DND-41 (cell line): ENCODE results near the gene ALG8.

Experiments
- ATAC-seq: fragments of 200-7000 bp; cut with Tn5 transposase; 3 replicates; pipeline ENCODE4 v1.9.1; 2021; ENCODE audit warnings: low read depth; ENCODE audit not compliant: insufficient read depth
- DNase-seq: peaks from one replicate; pipeline ENCODE4 v3.0.0-alpha.2; 2020
- H2AFZ ChIP-seq: 2 replicates; pipeline ENCODE4 v1.6.0; 2012; ENCODE audit warnings: low read depth, low read length
- H3K27ac ChIP-seq: 2 replicates; pipeline ENCODE4 v1.5.1; 2012; ENCODE audit warnings: low read length, inconsistent platforms
- H3K27me3 ChIP-seq: fragments of 200-600 bp; sonication (generic); 2 replicates; pipeline ENCODE4 v1.6.0; 2012; ENCODE audit warnings: low read length, mild to moderate bottlenecking, inconsistent platforms; ENCODE audit not compliant: insufficient read depth, poor library complexity
- H3K36me3 ChIP-seq: 2 replicates; pipeline ENCODE4 v1.5.1; 2012; ENCODE audit warnings: low read length, inconsistent platforms; ENCODE audit not compliant: insufficient read depth
- H3K4me1 ChIP-seq: 2 replicates; pipeline ENCODE4 v1.5.1; 2012; ENCODE audit warnings: mild to moderate bottlenecking, low read length; ENCODE audit not compliant: insufficient read depth
- H3K4me2 ChIP-seq: 2 replicates; pipeline ENCODE4 v1.6.0; 2012; ENCODE audit warnings: mild to moderate bottlenecking, moderate library complexity, low read length, inconsistent platforms; ENCODE audit not compliant: insufficient read depth
- H3K4me3 ChIP-seq, 2 experiments: fragments of 200-600 bp in 1 of 2; shearing (Covaris generic) in 1 of 2; 2 replicates each; pipeline ENCODE4 v1.5.1; 2012 to 2016; ENCODE audit warnings: inconsistent platforms in 2 of 2, low read length in 2 of 2, mild to moderate bottlenecking in 2 of 2, low read depth in 1 of 2, moderate library complexity in 1 of 2
- H3K79me2 ChIP-seq: 2 replicates; pipeline ENCODE4 v1.6.0; 2012; ENCODE audit warnings: low read length, inconsistent platforms; ENCODE audit not compliant: insufficient read depth
- H3K9ac ChIP-seq: 2 replicates; pipeline ENCODE4 v1.6.0; 2012; ENCODE audit warnings: low read depth, mild to moderate bottlenecking, inconsistent platforms, low read length, moderate library complexity
- H3K9me3 ChIP-seq: 2 replicates; pipeline ENCODE4 v1.5.1; 2012; ENCODE audit warnings: low read length, moderate library complexity, mild to moderate bottlenecking, inconsistent platforms; ENCODE audit not compliant: insufficient read depth, severe bottlenecking
- H4K20me1 ChIP-seq: 2 replicates; pipeline ENCODE4 v1.6.0; 2012; ENCODE audit warnings: low read length; ENCODE audit not compliant: insufficient read depth
- EZH2 ChIP-seq: IDR thresholded peaks from 3 replicates; pipeline ENCODE4 v1.6.1; 2012; ENCODE audit warnings: borderline replicate concordance, low read depth, mild to moderate bottlenecking, moderate library complexity, low read length, inconsistent platforms; ENCODE audit not compliant: severe bottlenecking
- TF ChIP-seq, protein P1 (sequence below): IDR thresholded peaks from 2 replicates; pipeline ENCODE4 v1.5.1; 2012; ENCODE audit warnings: borderline replicate concordance, low read length, moderate library complexity, mild to moderate bottlenecking; ENCODE audit not compliant: poor library complexity, severe bottlenecking; ENCODE audit errors: extremely low read depth

The ALG8 gene

GRCh38 chr11:78112582-78113275, 26.7 kb downstream of the ALG8 start:
- no peak overlapping the region for H3K4me3 ChIP-seq
- TF ChIP-seq EZH2: no peak
- TF ChIP-seq, protein P1, sequence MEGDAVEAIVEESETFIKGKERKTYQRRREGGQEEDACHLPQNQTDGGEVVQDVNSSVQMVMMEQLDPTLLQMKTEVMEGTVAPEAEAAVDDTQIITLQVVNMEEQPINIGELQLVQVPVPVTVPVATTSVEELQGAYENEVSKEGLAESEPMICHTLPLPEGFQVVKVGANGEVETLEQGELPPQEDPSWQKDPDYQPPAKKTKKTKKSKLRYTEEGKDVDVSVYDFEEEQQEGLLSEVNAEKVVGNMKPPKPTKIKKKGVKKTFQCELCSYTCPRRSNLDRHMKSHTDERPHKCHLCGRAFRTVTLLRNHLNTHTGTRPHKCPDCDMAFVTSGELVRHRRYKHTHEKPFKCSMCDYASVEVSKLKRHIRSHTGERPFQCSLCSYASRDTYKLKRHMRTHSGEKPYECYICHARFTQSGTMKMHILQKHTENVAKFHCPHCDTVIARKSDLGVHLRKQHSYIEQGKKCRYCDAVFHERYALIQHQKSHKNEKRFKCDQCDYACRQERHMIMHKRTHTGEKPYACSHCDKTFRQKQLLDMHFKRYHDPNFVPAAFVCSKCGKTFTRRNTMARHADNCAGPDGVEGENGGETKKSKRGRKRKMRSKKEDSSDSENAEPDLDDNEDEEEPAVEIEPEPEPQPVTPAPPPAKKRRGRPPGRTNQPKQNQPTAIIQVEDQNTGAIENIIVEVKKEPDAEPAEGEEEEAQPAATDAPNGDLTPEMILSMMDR: no peak
- H3K27me3 ChIP-seq: no peaks in the 10 kb centered on the region
- ATAC-seq (no peak), DNase-seq (no peak)
- H3K79me2 ChIP-seq: no peaks in the 10 kb centered on the region
- no peak overlapping the region for H3K27ac ChIP-seq
- no peaks in the 10 kb centered on the region for H3K4me1 ChIP-seq
- H3K9me3 ChIP-seq: no peaks in the 10 kb centered on the region
- H4K20me1 ChIP-seq: no peaks in the 10 kb centered on the region
- peaks cover 75% of the 10 kb centered on the region for H3K36me3 ChIP-seq
- H2AFZ ChIP-seq: no peak overlapping the region
- no peak overlapping the region for H3K9ac ChIP-seq
- no peak overlapping the region for H3K4me2 ChIP-seq

- Histone ChIP-seq H3K4me2 (no peak overlapping the region), H3K27me3 (no peaks in the 10 kb centered on the region), H3K9ac (no peak overlapping the region), H3K9me3 (no peaks in the 10 kb centered on the region), H3K79me2 (no peaks in the 10 kb centered on the region), H3K4me1 (no peaks in the 10 kb centered on the region), H3K4me3 (no peak overlapping the region), H3K27ac (no peak overlapping the region), H4K20me1 (no peaks in the 10 kb centered on the region), H3K36me3 (peaks cover 69% of the 10 kb centered on the region), H2AFZ (no peak overlapping the region)
- ATAC-seq (no peak), DNase-seq (no peak)
- TF ChIP-seq, protein P1: no peak
- TF ChIP-seq EZH2: no peak
Observed at GRCh38 chr11:78111298-78111697, 28.1 kb downstream of the ALG8 start.

DNA sequence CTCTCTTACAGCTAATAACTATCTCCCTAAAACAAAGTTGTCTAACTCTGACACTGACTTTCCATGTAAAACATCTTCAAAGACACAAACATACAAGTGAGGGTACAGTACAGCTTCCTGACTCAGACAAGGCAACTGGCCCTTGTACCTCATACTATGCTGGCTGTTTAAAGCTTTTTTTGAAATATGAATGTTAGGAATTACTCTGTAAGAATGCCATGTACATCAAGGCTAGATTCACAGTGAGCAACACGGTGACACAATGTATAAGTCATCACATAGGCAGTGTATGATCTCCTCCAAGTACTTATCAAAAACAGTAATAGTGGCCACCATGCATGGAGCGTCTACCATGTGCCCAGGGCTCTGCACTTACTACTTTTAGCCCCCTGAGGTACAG, 28.6 kb downstream of the ALG8 start:
- Histone ChIP-seq H3K36me3 (peaks cover 66% of the 10 kb centered on the region), H3K4me2 (no peak overlapping the region)

More for the DNA sequence above, 28.6 kb downstream of the ALG8 start:
- Histone ChIP-seq H3K79me2 (no peaks in the 10 kb centered on the region), H3K9ac (no peak overlapping the region), H3K9me3 (no peaks in the 10 kb centered on the region), H4K20me1 (no peaks in the 10 kb centered on the region), H3K4me1 (no peaks in the 10 kb centered on the region), H2AFZ (no peak overlapping the region), H3K27ac (no peak overlapping the region), H3K4me3 (no peak overlapping the region), H3K27me3 (no peaks in the 10 kb centered on the region)
- ATAC-seq (no peak), DNase-seq (no peak)
- TF ChIP-seq, protein P1: no peak
- TF ChIP-seq EZH2: no peak
